Mucosa of descending colon (tissue), 3 donors: ENCODE measurements around the gene KCND3. TPM values are rescaled to one million over a fixed set of nuclear protein-coding genes. Genes with fewer than 3 reads are reported as not detected.

ENCODE experiments used
- ATAC-seq: fragments of 200-7000 bp; cut with Tn5 transposase; one replicate; pipeline ENCODE4 v1.9.1; 2020; ENCODE audit warnings: mild to moderate bottlenecking, moderate library complexity
- DNase-seq, 3 donors: peaks; one replicate each; pipeline ENCODE4 v3.0.0-alpha.2; 2020
- H3K36me3 ChIP-seq: fragments of 200-600 bp; one replicate; pipeline ENCODE4 v1.8.0; 2021; ENCODE audit warnings: low read depth, mild to moderate bottlenecking
- H3K4me1 ChIP-seq: fragments of 200-600 bp; one replicate; pipeline ENCODE4 v1.8.0; 2021; ENCODE audit warnings: low read depth, mild to moderate bottlenecking
- H3K4me3 ChIP-seq: fragments of 200-600 bp; one replicate; pipeline ENCODE4 v1.8.0; 2021; ENCODE audit warnings: mild to moderate bottlenecking
- H3K9me3 ChIP-seq: fragments of 200-600 bp; one replicate; pipeline ENCODE4 v1.8.0; 2021; ENCODE audit warnings: mild to moderate bottlenecking
- CTCF ChIP-seq: fragments of 200-600 bp; IDR thresholded peaks from one replicate; pipeline ENCODE4 v1.8.0; 2022; ENCODE audit warnings: antibody characterized with exemption, mild to moderate bottlenecking
- intact Hi-C, 2 donors: fragments of 100-400 bp; cut with DNase I in 1 of 2; cut with micrococcal nuclease in 1 of 2; formaldehyde crosslinking; loops; one replicate each; pipeline versions ENCODE4 v1.11.0 to v1.11.1; 2022; cut with DNase I, micrococcal nuclease
- total RNA-seq, 3 donors: library from RNA; stranded (reverse); fragmentation: NEBNext Ultra II Directional in 2 of 3; extraction: Animal tissue kit (Norgen Biotek cat#: 25700) in 2 of 3; gene quantifications; one replicate each; pipeline versions ENCODE4 v1.2.1 to v1.2.4, GENCODE V29; 2021 to 2023
- donor health status: DM: no; HTN: no; CAD: no; lungs with moderate emphysema.
- donor health status: DM: no; HTN: no; CAD: no.
- donor health status: DM: no; HTN: yes; CAD: no.

KCND3 gene
- total RNA-seq, 3 donors from 2014 or later: 1.2 to 10.3 (median 5.5) TPM

- TF ChIP-seq CTCF: no peak
- H3K4me1 ChIP-seq: peaks cover 2% of the 10 kb centered on the region
- H3K4me3 ChIP-seq: no peak overlapping the region
- DNase-seq (no peak), ATAC-seq (no peak)
- H3K9me3 ChIP-seq: no peaks in the 10 kb centered on the region
- intact Hi-C loops: no loop called here
- no peaks in the 10 kb centered on the region for H3K36me3 ChIP-seq
Observed at GRCh38 chr1:111720977-111721786, 268.3 kb downstream of the KCND3 start.

Other genes starting within 250 kb of the KCND3 start
- gene DDX20, start 233.8 kb downstream of the KCND3 start, total RNA-seq: 10 to 100 TPM in 1 of 3 donors, 1 to 10 TPM in 2; 7.7 to 12.4 (median 8.6) TPM